Activated gamma-delta T cell treated with Interleukin-2 at 50 U/mL for 16 hours (primary cell): ENCODE results near the gene CXCL10.
"Not testable (repeated sequence)": the region's sequence is repeated elsewhere in the genome, so short reads cannot be mapped to it uniquely, and the experiment has no call there.

Experiments
- DNase-seq: peaks from one replicate; pipeline ENCODE4 v3.0.0-alpha.2; 2020

CXCL10 gene

GRCh38 chr4:76023389-76023788, at the start of gene CXCL10:
Gene CXCL10 (minus strand): TSS chr4:76023497. CDS start chr4:76023431, 66 bp downstream.
- DNase-seq = no peak

GRCh38 chr4:76072760-76073159, 49.5 kb upstream of the CXCL10 start:
- no peak for DNase-seq

GRCh38 chr4:76067652-76068286, 44.5 kb upstream of the CXCL10 start:
- DNase-seq = peak; percentile 58

- DNase-seq = no peak
Observed at GRCh38 chr4:76066546-76066945, 43.2 kb upstream of the CXCL10 start.

- DNase-seq = no peak
Observed at GRCh38 chr4:76061982-76062381, 38.7 kb upstream of the CXCL10 start.

DNA sequence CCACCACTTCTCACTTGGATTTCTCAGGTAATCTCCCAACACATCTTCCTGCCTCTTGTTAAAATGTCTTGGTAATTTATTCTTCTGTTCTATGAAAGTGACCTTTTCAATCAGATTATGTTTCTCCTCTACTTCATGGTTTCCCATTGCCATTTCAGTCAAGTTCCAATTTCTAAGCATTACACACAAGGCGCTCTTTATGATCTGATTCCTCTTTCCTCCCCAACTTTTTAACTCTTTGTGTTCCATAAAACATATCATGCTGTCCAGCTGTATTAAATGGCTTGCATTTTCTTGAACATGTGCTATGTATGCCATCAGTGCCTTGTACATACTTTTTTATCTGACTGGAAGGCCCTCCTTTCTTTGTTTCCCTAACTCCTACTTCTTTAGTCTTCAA, 38.1 kb upstream of the CXCL10 start:
- DNase-seq = no peak

- DNase-seq = no peak
Observed at GRCh38 chr4:76060506-76060905, 37.2 kb upstream of the CXCL10 start.

- DNase-seq = no peak
Observed at GRCh38 chr4:76059750-76060149, 36.5 kb upstream of the CXCL10 start.

- no peak for DNase-seq
Observed at GRCh38 chr4:76058888-76059426, 35.7 kb upstream of the CXCL10 start.

DNA sequence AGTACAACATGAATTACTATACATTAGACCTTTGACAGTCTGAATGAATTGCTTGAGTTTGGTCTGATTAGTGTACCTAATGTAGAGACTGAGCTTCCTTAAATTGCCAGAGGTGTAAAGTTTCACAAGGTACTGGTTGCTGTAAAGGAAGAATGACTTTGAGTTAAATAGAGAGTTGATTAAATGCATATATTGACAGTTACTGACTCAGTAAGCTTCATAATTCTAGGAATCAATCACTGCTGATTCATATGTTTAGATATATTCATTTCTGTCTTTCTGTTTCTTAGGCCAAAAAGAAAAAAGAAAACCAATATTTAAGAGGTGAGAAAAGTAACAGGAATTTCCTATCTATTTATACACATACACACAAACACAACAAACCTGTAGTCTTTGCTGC, 35.0 kb upstream of the CXCL10 start:
- no peak for DNase-seq

- no peak for DNase-seq
Observed at GRCh38 chr4:76055421-76055820, 32.1 kb upstream of the CXCL10 start.

DNA sequence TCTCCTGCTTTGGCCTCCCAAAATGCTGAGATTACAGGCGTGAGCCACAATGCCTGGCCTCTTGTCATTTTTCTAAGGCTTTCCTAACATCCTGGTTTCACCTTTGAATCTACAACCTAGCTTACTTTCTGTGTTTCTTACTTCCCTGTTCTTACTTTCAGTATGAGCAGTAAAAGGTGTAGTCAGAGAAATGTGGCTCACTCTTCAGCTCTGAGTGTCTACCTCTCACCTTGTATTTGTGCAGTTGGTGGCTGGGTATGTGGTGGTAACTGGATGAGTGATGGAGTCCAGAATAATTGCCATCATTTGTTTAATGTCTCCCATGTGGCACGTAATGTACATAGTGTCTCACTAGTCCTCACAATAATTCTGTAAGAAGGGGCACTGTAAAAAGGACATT, 31.7 kb upstream of the CXCL10 start:
- no peak for DNase-seq

GRCh38 chr4:76053730-76054129, 30.4 kb upstream of the CXCL10 start:
- no peak for DNase-seq

DNA sequence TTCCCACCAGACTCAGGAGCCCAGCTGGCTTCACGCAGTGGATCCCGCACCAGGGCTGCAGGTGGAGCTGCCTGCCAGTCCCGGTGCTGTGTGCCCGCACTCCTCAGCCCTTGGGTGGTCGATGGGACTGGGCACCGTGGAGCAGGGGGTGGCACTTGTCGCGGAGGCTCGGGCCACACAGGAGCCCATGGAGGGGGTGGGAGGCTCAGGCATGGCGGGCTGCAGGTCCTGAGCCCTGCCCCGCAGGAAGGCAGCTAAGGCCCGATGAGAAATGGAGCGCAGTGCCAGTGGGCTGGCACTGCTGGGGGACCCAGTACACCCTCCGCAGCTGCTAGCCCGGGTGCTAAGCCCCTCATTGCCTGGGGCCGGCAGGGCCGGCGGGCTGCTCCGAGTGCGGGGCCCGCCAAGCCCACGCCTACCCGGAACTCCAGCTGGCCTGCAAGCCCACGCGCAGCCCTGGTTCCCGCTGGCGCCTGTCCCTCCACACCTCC, 27.3 kb upstream of the CXCL10 start:
- not testable (repeated sequence) for DNase-seq

DNA sequence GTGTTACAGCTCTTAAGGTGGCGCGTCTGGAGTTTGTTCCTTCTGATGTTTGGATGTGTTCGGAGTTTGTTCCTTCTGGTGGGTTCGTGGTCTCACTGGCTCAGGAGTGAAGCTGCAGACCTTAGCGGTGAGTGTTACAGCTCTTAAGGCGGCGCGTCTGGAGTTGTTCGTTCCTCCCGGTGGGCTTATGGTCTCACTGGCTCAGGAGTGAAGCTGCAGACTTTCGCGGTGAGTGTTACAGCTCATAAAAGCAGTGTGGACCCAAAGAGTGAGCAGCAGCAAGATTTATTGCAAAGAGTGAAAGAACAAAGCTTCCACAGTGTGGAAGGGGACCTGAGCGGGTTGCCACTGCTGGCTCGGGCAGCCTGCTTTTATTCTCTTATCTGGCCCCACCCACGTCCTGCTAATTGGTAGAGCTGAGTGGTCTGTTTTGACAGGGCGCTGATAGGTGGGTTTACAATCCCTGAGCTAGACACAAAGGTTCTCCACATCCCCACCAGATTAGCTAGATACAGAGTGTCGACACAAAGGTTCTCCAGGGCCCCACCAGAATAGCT, 26.6 kb upstream of the CXCL10 start:
- DNase-seq = not testable (repeated sequence)

GRCh38 chr4:76044686-76045085, 21.4 kb upstream of the CXCL10 start:
- not testable (repeated sequence) for DNase-seq

- DNase-seq = not testable (repeated sequence)
Observed at GRCh38 chr4:76043306-76043705, 20.0 kb upstream of the CXCL10 start.

GRCh38 chr4:76042241-76042998, 19.1 kb upstream of the CXCL10 start:
- not testable (repeated sequence) for DNase-seq

- DNase-seq = no peak
Observed at GRCh38 chr4:76036855-76037254, 13.6 kb upstream of the CXCL10 start.

DNA sequence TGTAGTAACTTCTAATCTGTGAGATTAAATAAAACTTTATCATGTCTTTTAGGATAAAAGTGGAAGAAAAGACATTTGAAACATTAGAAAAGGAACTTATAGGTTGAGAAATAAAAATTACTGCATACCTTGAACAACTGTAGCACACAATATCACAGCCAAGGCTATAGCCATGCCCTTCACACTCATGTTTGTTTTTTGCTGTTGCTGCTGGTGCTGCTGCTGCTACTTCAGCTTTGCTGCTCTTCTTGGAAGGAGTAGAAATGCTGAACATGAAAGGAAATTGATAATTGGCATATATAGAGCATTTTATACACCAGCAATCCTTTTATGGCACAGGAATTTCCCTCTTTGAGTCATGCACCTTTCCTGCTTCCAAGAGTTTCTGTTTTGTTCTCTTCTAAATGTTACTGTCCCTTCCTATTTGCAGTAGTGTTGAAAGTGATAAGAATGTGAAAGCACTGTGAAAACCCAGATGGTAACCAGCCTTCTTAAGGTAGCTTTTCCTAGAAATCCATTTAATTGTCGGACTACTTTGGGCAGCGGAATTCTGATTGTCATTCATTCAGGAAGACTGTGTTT, 12.6 kb upstream of the CXCL10 start, which contains the start of gene CXCL11:
Gene CXCL11 (minus strand): TSS at position 272 of the 582 bp plus-strand sequence. CDS start 83 bp downstream, at position 189.
- DNase-seq = no peak

- no peak for DNase-seq
Observed at GRCh38 chr4:76035141-76035540, 11.8 kb upstream of the CXCL10 start.

DNA sequence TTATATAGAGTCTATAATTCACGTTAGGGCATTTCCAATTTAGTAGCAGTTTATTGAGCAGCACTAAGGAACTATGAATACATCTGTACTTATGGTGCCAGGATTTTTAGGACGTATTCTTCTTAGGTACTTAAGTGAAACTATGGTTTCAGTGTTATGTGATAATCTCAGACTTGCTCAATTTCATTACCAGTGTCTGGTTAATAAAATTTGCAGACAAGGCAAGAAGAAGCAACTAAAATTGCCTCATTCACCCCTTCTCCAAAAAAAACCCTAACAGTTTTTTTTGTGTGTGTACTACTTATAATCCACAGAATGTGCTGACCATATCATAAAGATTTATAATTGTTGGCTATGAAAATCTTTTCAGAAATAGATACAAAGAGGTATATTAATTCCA, 6.0 kb upstream of the CXCL10 start:
- DNase-seq = no peak

- no peak for DNase-seq
Observed at GRCh38 chr4:76028350-76028765, 5.1 kb upstream of the CXCL10 start.
